OCI-LY1 (cell line): ENCODE data around the gene STARD7.

ENCODE experiments used
- CTCF ChIP-seq: fragments of 200-600 bp; sonication (generic), shearing (Covaris generic); IDR thresholded peaks from 2 replicates; pipeline ENCODE4 v1.5.1; 2017; ENCODE audit warnings: mild to moderate bottlenecking, antibody characterized with exemption, low read length, moderate library complexity, mixed read lengths
- EZH2 ChIP-seq: fragments of 200-600 bp; sonication (generic), shearing (Covaris generic); IDR thresholded peaks from 2 replicates; pipeline ENCODE4 v1.8.0; 2017; ENCODE audit warnings: borderline replicate concordance, mixed run types, mild to moderate bottlenecking, antibody characterized with exemption, low read length, moderate library complexity, mixed read lengths

GRCh38 chr2:96143848-96144480 is 64.7 kb downstream of the STARD7 start:
- peak; percentile 32; the same call in 1 of the 2 replicates for TF ChIP-seq CTCF
- TF ChIP-seq EZH2: no peak
